Mononuclear cell (primary cell): ENCODE measurements around the gene DCAF17. TPM values are rescaled to one million over a fixed set of nuclear protein-coding genes. Genes with fewer than 3 reads are reported as not detected.
"Not testable (repeated sequence)": the region's sequence is repeated elsewhere in the genome, so short reads cannot be mapped to it uniquely, and the experiment has no call there.

Experiments used
- H3K27me3 ChIP-seq: 2 replicates; pipeline ENCODE4 v1.6.0; 2011; ENCODE audit warnings: low read length, control low read depth; ENCODE audit not compliant: insufficient read depth
- H3K4me1 ChIP-seq: 2 replicates; pipeline ENCODE4 v1.5.1; 2011; ENCODE audit warnings: mild to moderate bottlenecking, low read length, control low read depth; ENCODE audit not compliant: insufficient read depth
- H3K4me3 ChIP-seq: 2 replicates; pipeline ENCODE4 v1.5.1; 2011; ENCODE audit warnings: mild to moderate bottlenecking, low read length, moderate library complexity
- H3K9me3 ChIP-seq: 2 replicates; pipeline ENCODE4 v1.5.1; 2011; ENCODE audit warnings: low read depth, mild to moderate bottlenecking, control low read depth, low read length
- total RNA-seq: library from RNA; depleted of rRNA; stranded (reverse); fragments of >200 nt; gene quantifications from one replicate; pipeline ENCODE4 v1.2.3, GENCODE V29; 2012

The DCAF17 gene
- total RNA-seq, 1 donor = 19.5 TPM

- Histone ChIP-seq H3K27me3 (no peaks in the 10 kb centered on the region), H3K4me3 (no peak overlapping the region), H3K9me3 (no peaks in the 10 kb centered on the region), H3K4me1 (no peaks in the 10 kb centered on the region)
These were observed 35.1 kb downstream of the DCAF17 start for GRCh38 chr2:171469176-171469575.

- no peak overlapping the region for H3K4me3 ChIP-seq
- no peaks in the 10 kb centered on the region for H3K4me1 ChIP-seq
- H3K27me3 ChIP-seq = no peaks in the 10 kb centered on the region
- H3K9me3 ChIP-seq = no peaks in the 10 kb centered on the region
These were observed 36.1 kb downstream of the DCAF17 start for GRCh38 chr2:171470129-171470528.

- Histone ChIP-seq H3K9me3 (no peaks in the 10 kb centered on the region), H3K27me3 (no peaks in the 10 kb centered on the region), H3K4me1 (no peaks in the 10 kb centered on the region), H3K4me3 (no peak overlapping the region)
These were observed 42.0 kb downstream of the DCAF17 start for GRCh38 chr2:171475979-171476378.

- Histone ChIP-seq H3K4me1 (no peaks in the 10 kb centered on the region), H3K9me3 (no peaks in the 10 kb centered on the region)
These were observed 44.3 kb downstream of the DCAF17 start for GRCh38 chr2:171478345-171478744.

GRCh38 chr2:171479154-171479814 is 45.3 kb downstream of the DCAF17 start:
- Histone ChIP-seq H3K4me1 (no peaks in the 10 kb centered on the region), H3K27me3 (no peaks in the 10 kb centered on the region), H3K9me3 (no peaks in the 10 kb centered on the region), H3K4me3 (no peak overlapping the region)

More at GRCh38 chr2:171478345-171478744, 44.3 kb downstream of the DCAF17 start:
- no peak overlapping the region for H3K4me3 ChIP-seq
- no peaks in the 10 kb centered on the region for H3K27me3 ChIP-seq

GRCh38 chr2:171480908-171481307 is 46.9 kb downstream of the DCAF17 start:
- H3K4me1 ChIP-seq = no peaks in the 10 kb centered on the region
- no peaks in the 10 kb centered on the region for H3K27me3 ChIP-seq
- no peaks in the 10 kb centered on the region for H3K9me3 ChIP-seq
- H3K4me3 ChIP-seq = no peak overlapping the region

GRCh38 chr2:171482308-171482707 is 48.3 kb downstream of the DCAF17 start:
- Histone ChIP-seq H3K4me3 (no peak overlapping the region), H3K9me3 (no peaks in the 10 kb centered on the region), H3K4me1 (no peaks in the 10 kb centered on the region), H3K27me3 (no peaks in the 10 kb centered on the region)

GRCh38 chr2:171482877-171483276 is 48.9 kb downstream of the DCAF17 start:
- Histone ChIP-seq H3K4me1 (no peaks in the 10 kb centered on the region), H3K9me3 (no peaks in the 10 kb centered on the region), H3K27me3 (no peaks in the 10 kb centered on the region), H3K4me3 (no peak overlapping the region)

- Histone ChIP-seq H3K9me3 (no peaks in the 10 kb centered on the region), H3K27me3 (no peaks in the 10 kb centered on the region), H3K4me3 (no peak overlapping the region), H3K4me1 (no peaks in the 10 kb centered on the region)
These were observed 49.8 kb downstream of the DCAF17 start for GRCh38 chr2:171483793-171484192.

GRCh38 chr2:171485116-171485515 is 51.1 kb downstream of the DCAF17 start:
- Histone ChIP-seq H3K4me3 (no peak overlapping the region), H3K4me1 (no peaks in the 10 kb centered on the region), H3K9me3 (no peaks in the 10 kb centered on the region), H3K27me3 (no peaks in the 10 kb centered on the region)

GRCh38 chr2:171487201-171487600 is 53.2 kb downstream of the DCAF17 start:
- Histone ChIP-seq H3K4me1 (no peaks in the 10 kb centered on the region), H3K9me3 (no peaks in the 10 kb centered on the region), H3K4me3 (no peak overlapping the region), H3K27me3 (no peaks in the 10 kb centered on the region)

GRCh38 chr2:171487803-171488259 is 53.8 kb downstream of the DCAF17 start:
- no peaks in the 10 kb centered on the region for H3K27me3 ChIP-seq
- H3K9me3 ChIP-seq = no peaks in the 10 kb centered on the region
- no peaks in the 10 kb centered on the region for H3K4me1 ChIP-seq
- no peak overlapping the region for H3K4me3 ChIP-seq

- H3K4me1 ChIP-seq = no peaks in the 10 kb centered on the region
- no peaks in the 10 kb centered on the region for H3K27me3 ChIP-seq
- no peaks in the 10 kb centered on the region for H3K9me3 ChIP-seq
- no peak overlapping the region for H3K4me3 ChIP-seq
These were observed 56.6 kb downstream of the DCAF17 start for GRCh38 chr2:171490577-171490976.

GRCh38 chr2:171491292-171491691 is 57.3 kb downstream of the DCAF17 start:
- H3K27me3 ChIP-seq = no peaks in the 10 kb centered on the region
- H3K4me1 ChIP-seq = no peaks in the 10 kb centered on the region
- H3K9me3 ChIP-seq = no peaks in the 10 kb centered on the region
- H3K4me3 ChIP-seq = no peak overlapping the region

GRCh38 chr2:171492664-171493063 is 58.6 kb downstream of the DCAF17 start:
- H3K27me3 ChIP-seq = no peaks in the 10 kb centered on the region
- no peaks in the 10 kb centered on the region for H3K4me1 ChIP-seq
- no peaks in the 10 kb centered on the region for H3K9me3 ChIP-seq
- H3K4me3 ChIP-seq = no peak overlapping the region

GRCh38 chr2:171497664-171498063 is 63.6 kb downstream of the DCAF17 start:
- H3K9me3 ChIP-seq = not testable (repeated sequence)

More at GRCh38 chr2:171497664-171498063, 63.6 kb downstream of the DCAF17 start:
- H3K4me1 ChIP-seq, H3K27me3 ChIP-seq, H3K4me3 ChIP-seq: not testable (repeated sequence)
